NT2/D1 (cell line): ENCODE data around the gene EMC1.

Experiments used
- SUZ12 ChIP-seq: IDR thresholded peaks from 2 replicates; pipeline ENCODE4 v1.6.1; 2011; ENCODE audit not compliant: insufficient read length, insufficient read depth; ENCODE audit errors: extremely low read depth
- YY1 ChIP-seq: IDR thresholded peaks from 2 replicates; pipeline ENCODE4 v1.6.1; 2011; ENCODE audit not compliant: insufficient read length, insufficient read depth
- ZNF274 ChIP-seq: IDR thresholded peaks from 2 replicates; pipeline ENCODE4 v1.6.1; 2011; ENCODE audit warnings: mild to moderate bottlenecking, low read depth, low read length

DNA sequence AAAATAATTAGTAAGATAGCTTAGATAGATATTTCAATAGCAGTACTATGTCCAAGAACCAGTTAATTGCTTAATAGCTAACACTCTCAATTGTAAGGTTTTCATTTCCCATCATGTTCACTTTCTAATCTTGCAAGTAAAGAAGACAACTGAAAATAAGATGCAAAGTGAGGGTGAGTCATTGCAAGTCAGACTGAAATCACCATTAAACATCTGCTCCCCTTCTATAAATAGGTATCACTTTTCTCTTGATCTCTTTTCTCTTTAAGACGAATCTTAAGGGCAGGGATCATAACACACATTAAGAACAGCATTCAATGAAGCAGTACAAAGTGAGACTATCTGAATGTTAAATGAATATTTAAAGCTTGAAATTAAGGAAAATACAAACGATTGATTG is 81.7 kb downstream of the EMC1 start:
- TF ChIP-seq YY1 (no peak), ZNF274 (no peak), SUZ12 (no peak)
